Liver (tissue), 3 donors: ENCODE data around the gene MAGI1.

ENCODE experiments used
- FOXA1 ChIP-seq: IDR thresholded peaks from 2 replicates; pipeline ENCODE4 v1.6.1; 2016; ENCODE audit warnings: antibody characterized with exemption
- GABPA ChIP-seq, 2 donors: IDR thresholded peaks in 1 of 2; conservative IDR thresholded peaks in 1 of 2; 2 replicates each; pipeline ENCODE4 v1.6.1; 2016; ENCODE audit warnings: antibody characterized with exemption in 2 of 2, mild to moderate bottlenecking in 1 of 2, moderate library complexity in 1 of 2
- MAX ChIP-seq: IDR thresholded peaks from 2 replicates; pipeline ENCODE4 v1.6.1; 2016; ENCODE audit warnings: antibody characterized with exemption
- RAD21 ChIP-seq, 2 donors: IDR thresholded peaks; 2 replicates each; pipeline ENCODE4 v1.6.1; 2016; ENCODE audit warnings: antibody characterized with exemption in 2 of 2, mild to moderate bottlenecking in 2 of 2
- REST ChIP-seq: IDR thresholded peaks from 2 replicates; pipeline ENCODE4 v1.6.1; 2016; ENCODE audit warnings: antibody characterized with exemption, mild to moderate bottlenecking
- RXRA ChIP-seq, 2 donors: IDR thresholded peaks; 2 replicates each; pipeline ENCODE4 v1.6.1; 2017 to 2018; ENCODE audit warnings: antibody characterized with exemption in 2 of 2, mild to moderate bottlenecking in 1 of 2
- ZBTB33 ChIP-seq: IDR thresholded peaks from 2 replicates; pipeline ENCODE4 v1.6.1; 2016; ENCODE audit warnings: antibody characterized with exemption
- TF ChIP-seq, protein P1 (sequence below): fragments of 150-350 bp; IDR thresholded peaks from 2 replicates; pipeline ENCODE4 v1.5.1; 2017; ENCODE audit warnings: improper control_type of control experiment, low read depth, low read length; ENCODE audit not compliant: missing input control
- donor health status: healthy.
- donor health status: healthy.

DNA sequence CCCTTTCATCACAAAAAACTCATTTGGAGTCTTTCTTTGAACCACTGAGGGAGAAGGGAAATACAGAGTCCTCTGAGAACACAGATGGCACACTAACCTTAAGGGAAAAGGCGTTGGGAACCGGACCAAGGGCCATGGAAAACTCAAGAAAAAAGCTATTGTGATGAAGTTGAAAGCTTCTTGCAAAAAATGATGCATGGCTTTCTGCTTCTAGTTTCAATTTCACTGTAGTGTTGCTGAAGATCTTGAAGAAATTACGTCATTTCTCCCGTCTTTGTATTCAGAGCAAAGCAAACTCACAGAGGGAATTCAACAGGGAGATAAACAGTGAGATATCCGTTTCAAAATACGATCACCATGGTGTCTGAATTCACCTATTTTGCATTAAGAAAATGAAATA lies 708.6 kb downstream of the MAGI1 start:
- TF ChIP-seq, protein P1, sequence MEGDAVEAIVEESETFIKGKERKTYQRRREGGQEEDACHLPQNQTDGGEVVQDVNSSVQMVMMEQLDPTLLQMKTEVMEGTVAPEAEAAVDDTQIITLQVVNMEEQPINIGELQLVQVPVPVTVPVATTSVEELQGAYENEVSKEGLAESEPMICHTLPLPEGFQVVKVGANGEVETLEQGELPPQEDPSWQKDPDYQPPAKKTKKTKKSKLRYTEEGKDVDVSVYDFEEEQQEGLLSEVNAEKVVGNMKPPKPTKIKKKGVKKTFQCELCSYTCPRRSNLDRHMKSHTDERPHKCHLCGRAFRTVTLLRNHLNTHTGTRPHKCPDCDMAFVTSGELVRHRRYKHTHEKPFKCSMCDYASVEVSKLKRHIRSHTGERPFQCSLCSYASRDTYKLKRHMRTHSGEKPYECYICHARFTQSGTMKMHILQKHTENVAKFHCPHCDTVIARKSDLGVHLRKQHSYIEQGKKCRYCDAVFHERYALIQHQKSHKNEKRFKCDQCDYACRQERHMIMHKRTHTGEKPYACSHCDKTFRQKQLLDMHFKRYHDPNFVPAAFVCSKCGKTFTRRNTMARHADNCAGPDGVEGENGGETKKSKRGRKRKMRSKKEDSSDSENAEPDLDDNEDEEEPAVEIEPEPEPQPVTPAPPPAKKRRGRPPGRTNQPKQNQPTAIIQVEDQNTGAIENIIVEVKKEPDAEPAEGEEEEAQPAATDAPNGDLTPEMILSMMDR = no peak
- TF ChIP-seq ZBTB33 (no peak), MAX (no peak), FOXA1 (no peak), REST (no peak), RAD21 (IDR thresholded peaks at IDR 0.05) (no peak), GABPA (IDR thresholded peaks at IDR 0.05 in 1 of 2, conservative IDR thresholded peaks at IDR 0.05 in 1 of 2) (no peak), RXRA (IDR thresholded peaks at IDR 0.05) (no peak)
